Lower leg skin (tissue), 4 donors: Measurements from ENCODE around the gene LHFPL2. TPM values are rescaled to one million over a fixed set of nuclear protein-coding genes. Genes with fewer than 3 reads are reported as not detected.
"Not testable (repeated sequence)": the region's sequence is repeated elsewhere in the genome, so short reads cannot be mapped to it uniquely, and the experiment has no call there.

Experiments used
- DNase-seq, 2 donors: peaks; one replicate each; pipeline ENCODE4 v3.0.0-alpha.2; 2019; ENCODE audit warnings: low spot score in 2 of 2
- H3K4me3 ChIP-seq: fragments of 200-600 bp; sonication (generic); 2 replicates; pipeline ENCODE4 v1.5.1; 2017; ENCODE audit warnings: mild to moderate bottlenecking, low read depth; ENCODE audit not compliant: poor library complexity, severe bottlenecking
- CTCF ChIP-seq, 3 donors: fragments of 450-650 bp; IDR thresholded peaks; one replicate each; pipeline ENCODE4 v1.5.1; 2016; ENCODE audit warnings: antibody characterized with exemption in 3 of 3, mild to moderate bottlenecking in 3 of 3, moderate library complexity in 2 of 3
- POLR2A ChIP-seq, 2 donors: fragments of 450-650 bp; IDR thresholded peaks; one replicate each; pipeline ENCODE4 v1.6.1; 2016 to 2017; ENCODE audit warnings: antibody characterized with exemption in 2 of 2, mild to moderate bottlenecking in 1 of 2, moderate library complexity in 1 of 2
- WGBS, 2 donors: methylation state at CpG; one replicate each; pipeline ENCODE4 v1.1.5; 2018; 5-methylcytosine and 5-hydroxymethylcytosine counted together
- intact Hi-C: fragments of 100-400 bp; cut with DNase I; formaldehyde crosslinking; loops from one replicate; pipeline ENCODE4 v1.15.0; 2023; ENCODE audit warnings: low total_unique reads
- total RNA-seq, 4 donors: library from RNA; depleted of rRNA; stranded (reverse); fragments of >200 nt; gene quantifications; one replicate each; pipeline ENCODE4 v1.1.0, GENCODE V29; 2016

The LHFPL2 gene
- total RNA-seq, 4 donors from 2014 or later, result 7.3 to 11.1 (median 9.6) TPM

- DNase-seq, result no peak
- intact Hi-C loops, result no loop called here
- WGBS, 2 donors, result 77 to 81% methylated on average over 4 of the region's 4 CpGs
- no peak overlapping the region for H3K4me3 ChIP-seq
- TF ChIP-seq POLR2A (IDR thresholded peaks at IDR 0.05) (no peak), CTCF (IDR thresholded peaks at IDR 0.05) (no peak)
These were observed 41.8 kb upstream of the LHFPL2 start for GRCh38 chr5:78690253-78690972.

- DNase-seq, result no peak
- WGBS, 2 donors, result 95 to 100% methylated on average over 3 of the region's 3 CpGs
- TF ChIP-seq POLR2A (IDR thresholded peaks at IDR 0.05) (no peak), CTCF (IDR thresholded peaks at IDR 0.05) (no peak)
- intact Hi-C loops, result no loop called here
- no peak overlapping the region for H3K4me3 ChIP-seq
These were observed 41.1 kb upstream of the LHFPL2 start for GRCh38 chr5:78689540-78690252.

DNA sequence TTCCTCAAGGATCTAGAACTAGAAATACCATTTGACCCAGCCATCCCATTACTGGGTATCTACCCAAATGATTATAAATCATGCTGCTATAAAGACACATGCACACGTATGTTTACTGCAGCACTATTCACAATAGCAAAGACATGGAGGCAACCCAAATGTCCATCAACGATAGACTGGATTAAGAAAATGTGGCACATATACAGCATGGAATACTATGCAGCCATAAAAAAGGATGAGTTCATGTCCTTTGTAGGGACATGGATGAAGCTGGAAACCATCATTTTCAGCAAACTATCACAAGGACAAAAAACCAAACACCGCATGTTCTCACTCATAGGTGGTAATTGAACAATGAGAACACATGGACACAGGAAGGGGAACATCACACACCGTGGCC, 38.9 kb upstream of the LHFPL2 start:
- DNase-seq, intact Hi-C loops, H3K4me3 ChIP-seq: not testable (repeated sequence)
- WGBS, 2 donors, result 95 to 96% methylated on average over 4 of the region's 4 CpGs

DNA sequence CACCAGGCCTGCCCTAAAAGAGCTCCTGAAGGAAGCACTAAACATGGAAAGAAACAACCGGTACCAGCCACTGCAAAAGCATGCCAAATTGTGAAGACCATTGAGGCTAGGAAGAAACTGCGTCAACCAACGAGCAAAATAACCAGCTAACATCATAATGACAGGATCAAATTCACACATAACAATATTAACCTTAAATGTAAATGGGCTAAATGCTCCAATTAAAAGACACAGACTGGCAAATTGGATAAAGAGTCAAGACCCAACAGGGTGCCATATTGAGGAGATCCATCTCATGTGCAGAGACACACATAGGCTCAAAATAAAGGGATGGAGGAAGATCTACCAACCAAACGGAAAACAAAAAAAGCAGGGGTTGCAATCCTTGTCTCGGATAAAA, 35.3 kb upstream of the LHFPL2 start:
- DNase-seq, intact Hi-C loops, H3K4me3 ChIP-seq: not testable (repeated sequence)
- 93 to 96% methylated on average over 5 of the region's 5 CpGs for WGBS, 2 donors

DNA sequence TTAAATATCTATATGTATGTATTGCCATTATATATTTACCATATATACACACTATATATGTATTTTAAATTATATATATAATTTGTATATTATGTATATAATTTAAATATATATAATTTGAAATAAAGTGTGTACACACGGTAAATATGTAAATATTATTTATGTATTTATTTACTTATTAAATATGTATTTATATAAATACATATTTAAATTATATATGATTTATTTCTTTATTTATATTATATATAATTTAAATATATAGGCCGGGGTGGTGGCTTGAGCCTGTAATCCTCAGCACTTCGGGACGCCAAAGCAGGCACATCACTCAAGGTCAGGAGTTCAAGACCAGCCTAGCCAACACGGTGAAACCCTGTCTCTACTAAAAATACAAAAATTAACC, 31.3 kb upstream of the LHFPL2 start:
- no peak overlapping the region for H3K4me3 ChIP-seq
- intact Hi-C loops, result no loop called here
- DNase-seq, result no peak
- no peak for TF ChIP-seq CTCF (IDR thresholded peaks at IDR 0.05)
- TF ChIP-seq POLR2A (IDR thresholded peaks at IDR 0.05), result no peak
- WGBS, 2 donors, result 95 to 96% methylated on average over 5 of the region's 5 CpGs

DNA sequence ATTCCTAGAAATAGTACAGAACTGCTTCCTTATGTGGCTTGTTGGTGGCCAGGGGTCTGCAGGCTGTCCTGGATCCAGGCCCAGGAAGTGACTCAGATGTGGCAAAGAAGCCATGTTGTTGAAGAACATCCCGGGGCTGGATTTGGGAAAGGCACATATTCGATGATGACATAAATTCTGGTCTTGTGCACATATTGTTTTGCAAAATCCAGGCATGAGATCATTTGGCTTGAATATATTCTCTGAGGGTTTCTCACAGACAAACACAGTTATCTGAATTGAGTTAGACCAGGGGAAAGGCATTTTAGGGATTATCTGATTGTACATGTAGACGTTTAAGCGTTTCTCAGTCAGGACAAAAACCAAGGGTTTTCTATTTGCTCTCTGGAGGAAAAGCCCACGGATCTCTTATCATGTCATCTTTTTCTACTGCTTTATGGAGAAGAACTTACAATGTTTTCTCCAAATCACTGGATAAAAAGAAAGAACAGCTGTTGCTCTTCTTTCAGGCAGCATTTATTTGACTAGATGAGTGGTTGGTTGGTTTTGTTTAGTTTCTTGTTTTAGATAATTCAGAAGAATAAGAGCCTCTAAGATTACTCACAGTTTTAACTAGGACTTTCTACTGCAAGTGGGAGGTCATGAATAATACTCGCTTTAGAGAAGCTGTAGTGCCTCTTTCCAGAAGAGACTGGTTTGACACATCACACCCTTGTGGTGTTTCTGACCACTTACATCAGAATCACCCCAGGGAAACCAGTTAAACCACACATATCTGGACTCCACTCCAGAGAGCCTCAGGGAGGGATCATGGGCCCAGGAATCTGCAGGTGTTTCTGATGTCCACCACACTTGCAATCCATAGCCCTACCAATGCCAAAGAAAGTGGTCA, 29.5 kb upstream of the LHFPL2 start:
- peak; percentile 64 to 93 for DNase-seq

More for the DNA sequence above, 29.5 kb upstream of the LHFPL2 start:
- intact Hi-C loops, result no loop called here
- WGBS, 2 donors, result 42 to 55% methylated on average over 6 of the region's 6 CpGs
- no peak overlapping the region for H3K4me3 ChIP-seq
- TF ChIP-seq CTCF (IDR thresholded peaks at IDR 0.05) (no peak), POLR2A (IDR thresholded peaks at IDR 0.05) (no peak)
